GM12878 (cell line): ENCODE results near the gene RNU6-9. TPM values are rescaled to one million over a fixed set of nuclear protein-coding genes. Genes with fewer than 3 reads are reported as not detected.

Experiments used
- BRCA1 ChIP-seq: IDR thresholded peaks from 2 replicates; pipeline ENCODE4 v1.6.1; 2011; ENCODE audit warnings: low read depth, low read length, improper control_type of control experiment
- DPF2 ChIP-seq: fragments of 450-650 bp; IDR thresholded peaks from 2 replicates; pipeline ENCODE4 v1.6.1; 2017; ENCODE audit warnings: mild to moderate bottlenecking
- ESRRA ChIP-seq: IDR thresholded peaks from 2 replicates; pipeline ENCODE4 v1.6.1; 2012; ENCODE audit warnings: mild to moderate bottlenecking, low read length, improper control_type of control experiment
- HDAC6 ChIP-seq: fragments of 200-600 bp; sonication (generic); IDR thresholded peaks from one replicate; pipeline ENCODE4 v1.8.0; 2017; ENCODE audit warnings: antibody characterized with exemption; ENCODE audit not compliant: unreplicated experiment
- IKZF1 ChIP-seq: fragments of 450-650 bp; conservative IDR thresholded peaks from 2 replicates; pipeline ENCODE4 v1.6.1; 2017; ENCODE audit warnings: antibody characterized with exemption, mild to moderate bottlenecking
- IRF3 ChIP-seq: fragments of 450-650 bp; IDR thresholded peaks from 2 replicates; pipeline ENCODE4 v1.6.1; 2014; ENCODE audit warnings: mild to moderate bottlenecking
- JUNB ChIP-seq: IDR thresholded peaks from 2 replicates; pipeline ENCODE4 v1.6.1; 2016; ENCODE audit warnings: antibody characterized with exemption, mild to moderate bottlenecking
- KLF5 ChIP-seq: fragments of 450-650 bp; IDR thresholded peaks from 2 replicates; pipeline ENCODE4 v1.6.1; 2014; ENCODE audit warnings: mild to moderate bottlenecking; ENCODE audit not compliant: partially characterized antibody
- NBN ChIP-seq: fragments of 450-650 bp; IDR thresholded peaks from 2 replicates; pipeline ENCODE4 v1.6.1; 2016
- NFXL1 ChIP-seq: fragments of 450-650 bp; IDR thresholded peaks from 2 replicates; pipeline ENCODE4 v1.6.1; 2017; ENCODE audit warnings: antibody characterized with exemption, mild to moderate bottlenecking, borderline replicate concordance
- NFYB ChIP-seq: IDR thresholded peaks from 2 replicates; pipeline ENCODE4 v1.6.1; 2011; ENCODE audit warnings: low read depth, mild to moderate bottlenecking, low read length, improper control_type of control experiment, moderate library complexity; ENCODE audit not compliant: insufficient read depth
- NR2C2 ChIP-seq: IDR thresholded peaks from 2 replicates; pipeline ENCODE4 v1.6.1; 2011; ENCODE audit warnings: borderline replicate concordance, low read depth; ENCODE audit not compliant: control insufficient read depth, insufficient read length
- PAX5 ChIP-seq: IDR thresholded peaks from 2 replicates; pipeline ENCODE4 v1.6.1; 2011; ENCODE audit warnings: low read depth, low read length, borderline replicate concordance
- PBX3 ChIP-seq: IDR thresholded peaks from 2 replicates; pipeline ENCODE4 v1.6.1; 2011; ENCODE audit warnings: mild to moderate bottlenecking, low read depth, low read length, moderate library complexity; ENCODE audit not compliant: insufficient replicate concordance
- RAD21 ChIP-seq: IDR thresholded peaks from 2 replicates; pipeline ENCODE4 v1.6.1; 2011; ENCODE audit warnings: mild to moderate bottlenecking, low read depth, low read length, moderate library complexity; ENCODE audit not compliant: insufficient read depth
- RELA ChIP-seq: fragments of 450-650 bp; IDR thresholded peaks from 2 replicates; pipeline ENCODE4 v1.8.0; 2014; ENCODE audit warnings: borderline replicate concordance; ENCODE audit not compliant: partially characterized antibody
- SRF ChIP-seq, 2 experiments: IDR thresholded peaks; 2 replicates each; pipeline ENCODE4 v1.6.1; 2011; ENCODE audit warnings: low read depth in 2 of 2, low read length in 2 of 2, mild to moderate bottlenecking in 1 of 2, moderate library complexity in 1 of 2
- ZNF217 ChIP-seq: fragments of 450-650 bp; IDR thresholded peaks from 2 replicates; pipeline ENCODE4 v1.6.1; 2017; ENCODE audit warnings: antibody characterized with exemption, mild to moderate bottlenecking
- polyA plus RNA-seq, 11 experiments: library from polyadenylated mRNA; depleted of rRNA in 4 of 11; unstranded in 6 of 11; stranded (reverse) in 5 of 11; fragments of >200 nt; fragmentation: Nextera tagmentation in 4 of 11; fragmentation: Illumina TruSeq in 1 of 11; extraction: Ambion mirVana in 4 of 11; extraction: Trizol in 1 of 11; gene quantifications; 1 replicate in 1 of 11; 2 replicates in 10 of 11; pipeline versions ENCODE4 v1.2.1 to v1.2.3, GENCODE V29; 2011 to 2016; ENCODE audit warnings: inconsistent platforms in 2 of 11, missing spikeins in 2 of 11, low read depth in 1 of 11
- total RNA-seq, 4 experiments: library from RNA; depleted of rRNA in 3 of 4; stranded (reverse); fragments of >200 nt in 3 of 4; fragmentation: Illumina TruSeq in 1 of 4; extraction: Trizol in 1 of 4; gene quantifications; 2 replicates each; pipeline versions ENCODE4 v1.2.1 to v1.2.3, GENCODE V29; 2013 to 2021
- TF ChIP-seq, protein P1 (sequence below): fragments of 450-650 bp; IDR thresholded peaks from 2 replicates; pipeline ENCODE4 v1.6.1; 2017; ENCODE audit warnings: mild to moderate bottlenecking, moderate library complexity
- TF ChIP-seq, protein P2 (sequence below): IDR thresholded peaks from 2 replicates; pipeline ENCODE4 v1.6.1; 2011; ENCODE audit warnings: low read depth, mild to moderate bottlenecking, low read length, moderate library complexity, borderline replicate concordance; ENCODE audit errors: extremely low read depth
- TF ChIP-seq, protein P3 (sequence below): fragments of 450-650 bp; IDR thresholded peaks from 2 replicates; pipeline ENCODE4 v1.6.1; 2017; ENCODE audit warnings: mild to moderate bottlenecking, low read depth, inconsistent platforms; ENCODE audit not compliant: poor library complexity, severe bottlenecking

RNU6-9 gene
- total and polyA plus RNA-seq, 10 of the 15 experiments (the other 5 are each of a cell fraction or from before 2014, with no cell fraction given), result not detected

DNA sequence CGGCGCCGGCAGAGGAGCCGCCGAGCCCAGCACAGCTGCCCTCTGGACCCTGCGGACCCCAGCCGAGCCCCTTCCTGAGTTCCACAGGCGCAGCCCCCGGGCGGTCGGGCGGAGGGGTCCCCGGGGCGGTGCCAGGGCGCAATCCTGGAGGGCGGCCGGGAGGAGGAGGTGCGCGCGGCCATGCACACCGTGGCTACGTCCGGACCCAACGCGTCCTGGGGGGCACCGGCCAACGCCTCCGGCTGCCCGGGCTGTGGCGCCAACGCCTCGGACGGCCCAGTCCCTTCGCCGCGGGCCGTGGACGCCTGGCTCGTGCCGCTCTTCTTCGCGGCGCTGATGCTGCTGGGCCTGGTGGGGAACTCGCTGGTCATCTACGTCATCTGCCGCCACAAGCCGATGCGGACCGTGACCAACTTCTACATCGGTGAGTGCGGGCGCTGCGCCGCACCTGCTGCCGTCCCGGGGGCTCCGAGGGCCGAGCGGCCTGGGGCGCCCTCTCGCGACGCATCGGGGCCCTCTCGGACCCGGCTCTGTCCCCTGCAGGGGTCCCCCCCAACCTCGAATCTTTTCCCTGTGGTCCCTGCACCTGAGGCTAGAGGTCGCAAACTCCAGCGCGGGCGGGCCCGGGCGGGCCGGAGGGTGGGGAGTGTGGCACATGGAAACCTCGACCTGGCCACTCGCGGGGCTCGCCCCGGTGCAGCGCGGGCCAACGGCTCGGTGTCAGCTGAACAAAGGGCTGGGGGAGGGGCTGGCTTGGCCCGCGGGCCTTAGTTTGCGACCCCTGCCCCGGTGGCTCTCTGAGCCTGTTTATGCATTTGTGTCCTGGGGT lies 24.3 kb downstream of the RNU6-9 start, which contains the start of gene KISS1R (continued):
- TF ChIP-seq, protein P1, sequence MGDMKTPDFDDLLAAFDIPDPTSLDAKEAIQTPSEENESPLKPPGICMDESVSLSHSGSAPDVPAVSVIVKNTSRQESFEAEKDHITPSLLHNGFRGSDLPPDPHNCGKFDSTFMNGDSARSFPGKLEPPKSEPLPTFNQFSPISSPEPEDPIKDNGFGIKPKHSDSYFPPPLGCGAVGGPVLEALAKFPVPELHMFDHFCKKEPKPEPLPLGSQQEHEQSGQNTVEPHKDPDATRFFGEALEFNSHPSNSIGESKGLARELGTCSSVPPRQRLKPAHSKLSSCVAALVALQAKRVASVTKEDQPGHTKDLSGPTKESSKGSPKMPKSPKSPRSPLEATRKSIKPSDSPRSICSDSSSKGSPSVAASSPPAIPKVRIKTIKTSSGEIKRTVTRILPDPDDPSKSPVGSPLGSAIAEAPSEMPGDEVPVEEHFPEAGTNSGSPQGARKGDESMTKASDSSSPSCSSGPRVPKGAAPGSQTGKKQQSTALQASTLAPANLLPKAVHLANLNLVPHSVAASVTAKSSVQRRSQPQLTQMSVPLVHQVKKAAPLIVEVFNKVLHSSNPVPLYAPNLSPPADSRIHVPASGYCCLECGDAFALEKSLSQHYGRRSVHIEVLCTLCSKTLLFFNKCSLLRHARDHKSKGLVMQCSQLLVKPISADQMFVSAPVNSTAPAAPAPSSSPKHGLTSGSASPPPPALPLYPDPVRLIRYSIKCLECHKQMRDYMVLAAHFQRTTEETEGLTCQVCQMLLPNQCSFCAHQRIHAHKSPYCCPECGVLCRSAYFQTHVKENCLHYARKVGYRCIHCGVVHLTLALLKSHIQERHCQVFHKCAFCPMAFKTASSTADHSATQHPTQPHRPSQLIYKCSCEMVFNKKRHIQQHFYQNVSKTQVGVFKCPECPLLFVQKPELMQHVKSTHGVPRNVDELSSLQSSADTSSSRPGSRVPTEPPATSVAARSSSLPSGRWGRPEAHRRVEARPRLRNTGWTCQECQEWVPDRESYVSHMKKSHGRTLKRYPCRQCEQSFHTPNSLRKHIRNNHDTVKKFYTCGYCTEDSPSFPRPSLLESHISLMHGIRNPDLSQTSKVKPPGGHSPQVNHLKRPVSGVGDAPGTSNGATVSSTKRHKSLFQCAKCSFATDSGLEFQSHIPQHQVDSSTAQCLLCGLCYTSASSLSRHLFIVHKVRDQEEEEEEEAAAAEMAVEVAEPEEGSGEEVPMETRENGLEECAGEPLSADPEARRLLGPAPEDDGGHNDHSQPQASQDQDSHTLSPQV, result no peak
- TF ChIP-seq ESRRA (no peak), KLF5 (no peak), NFYB (no peak), NBN (no peak), DPF2 (peak; percentile 83; the same call in 1 of the 2 replicates), BRCA1 (no peak), HDAC6 (no peak), RELA (no peak), ZNF217 (peak; percentile 90), PBX3 (no peak), NFXL1 (no peak), IRF3 (no peak), RAD21 (peak; percentile 79), PAX5 (peak; percentile 68; the same call in 1 of the 2 replicates), SRF (IDR thresholded peaks at IDR 0.05; ENCODE audit: low read depth in 2 of 2, low read length in 2 of 2) (no peak), JUNB (no peak), NR2C2 (no peak), IKZF1 (peak; percentile 65)
- TF ChIP-seq, protein P2, sequence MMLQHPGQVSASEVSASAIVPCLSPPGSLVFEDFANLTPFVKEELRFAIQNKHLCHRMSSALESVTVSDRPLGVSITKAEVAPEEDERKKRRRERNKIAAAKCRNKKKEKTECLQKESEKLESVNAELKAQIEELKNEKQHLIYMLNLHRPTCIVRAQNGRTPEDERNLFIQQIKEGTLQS, result no peak
- TF ChIP-seq, protein P3, sequence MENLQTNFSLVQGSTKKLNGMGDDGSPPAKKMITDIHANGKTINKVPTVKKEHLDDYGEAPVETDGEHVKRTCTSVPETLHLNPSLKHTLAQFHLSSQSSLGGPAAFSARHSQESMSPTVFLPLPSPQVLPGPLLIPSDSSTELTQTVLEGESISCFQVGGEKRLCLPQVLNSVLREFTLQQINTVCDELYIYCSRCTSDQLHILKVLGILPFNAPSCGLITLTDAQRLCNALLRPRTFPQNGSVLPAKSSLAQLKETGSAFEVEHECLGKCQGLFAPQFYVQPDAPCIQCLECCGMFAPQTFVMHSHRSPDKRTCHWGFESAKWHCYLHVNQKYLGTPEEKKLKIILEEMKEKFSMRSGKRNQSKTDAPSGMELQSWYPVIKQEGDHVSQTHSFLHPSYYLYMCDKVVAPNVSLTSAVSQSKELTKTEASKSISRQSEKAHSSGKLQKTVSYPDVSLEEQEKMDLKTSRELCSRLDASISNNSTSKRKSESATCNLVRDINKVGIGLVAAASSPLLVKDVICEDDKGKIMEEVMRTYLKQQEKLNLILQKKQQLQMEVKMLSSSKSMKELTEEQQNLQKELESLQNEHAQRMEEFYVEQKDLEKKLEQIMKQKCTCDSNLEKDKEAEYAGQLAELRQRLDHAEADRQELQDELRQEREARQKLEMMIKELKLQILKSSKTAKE, result no peak
